Endothelial cell of umbilical vein (primary cell): ENCODE data around the gene GRM5. TPM values are rescaled to one million over a fixed set of nuclear protein-coding genes. Genes with fewer than 3 reads are reported as not detected.
A peak's percentile ranks its signal among the peaks of the same experiment; 100 is the strongest.

Experiments
- BruUV-seq: library from RNA; stranded (reverse); fragments of 400-500 nt; replicated peaks from 2 replicates; lab custom pipeline; 2021; lab: Mats Ljungman, UMichigan
- CTCF ChIA-PET: fragments of 300-600, 350-600 bp; sonication (Branson Sonifier 250); formaldehyde crosslinking; loops from one replicate; lab custom pipeline; 2021; ENCODE audit warnings: antibody characterized with exemption, inconsistent platforms; lab: Charles Lee
- POLR2A ChIA-PET: fragments of 300-600, 350-600 bp; sonication (Branson Sonifier 250); formaldehyde crosslinking; loops from one replicate; lab custom pipeline; 2021; ENCODE audit warnings: antibody characterized with exemption, inconsistent platforms; lab: Charles Lee
- DNase-seq: peaks from one replicate; pipeline ENCODE4 v3.0.0-alpha.2; 2011; ENCODE audit warnings: low read depth, low spot score
- FAIRE-seq: peaks from 2 replicates; lab custom pipeline; 2011; peaks lifted over from hg19 to GRCh38; lab: Jason Lieb, UNC
- H2AFZ ChIP-seq: 2 replicates; pipeline ENCODE4 v1.6.0; 2012; ENCODE audit warnings: low read depth, low read length, control low read depth, inconsistent platforms
- H3K27ac ChIP-seq: 2 replicates; pipeline ENCODE4 v1.5.1; 2011; ENCODE audit warnings: low read depth, mild to moderate bottlenecking, control low read depth, low read length, moderate library complexity; ENCODE audit not compliant: insufficient read depth
- H3K27me3 ChIP-seq, 2 experiments: 2 replicates each; pipeline versions ENCODE4 v1.6.0 to v1.6.1; 2011; ENCODE audit warnings: low read length in 2 of 2, mixed read lengths in 1 of 2; ENCODE audit not compliant: control insufficient read depth in 2 of 2, insufficient read depth in 2 of 2
- H3K36me3 ChIP-seq, 2 experiments: 2 replicates in 1 of 2; 3 replicates in 1 of 2; pipeline ENCODE4 v1.5.1; 2011; ENCODE audit warnings: low read length in 2 of 2, mild to moderate bottlenecking in 1 of 2, moderate library complexity in 1 of 2; ENCODE audit not compliant: control insufficient read depth in 2 of 2, insufficient read depth in 2 of 2; ENCODE audit errors: extremely low read depth in 1 of 2
- H3K4me1 ChIP-seq: 3 replicates; pipeline ENCODE4 v1.5.1; 2011; ENCODE audit warnings: mild to moderate bottlenecking, low read length; ENCODE audit not compliant: control insufficient read depth, insufficient read depth; ENCODE audit errors: extremely low read depth
- H3K4me2 ChIP-seq: 2 replicates; pipeline ENCODE4 v1.6.1; 2011; ENCODE audit warnings: low read length, control low read depth, mixed read lengths; ENCODE audit not compliant: insufficient read depth
- H3K4me3 ChIP-seq, 3 experiments: fragments of 200-600 bp in 1 of 3; sonication (generic), shearing (Covaris generic) in 1 of 3; replicated peaks in 1 of 3; 2 replicates each; pipeline ENCODE4 v1.5.1; 2011 to 2016; ENCODE audit warnings: control low read depth in 3 of 3, low read length in 3 of 3, mild to moderate bottlenecking in 2 of 3, inconsistent platforms in 1 of 3, low read depth in 1 of 3, moderate library complexity in 1 of 3; ENCODE audit not compliant: insufficient read depth in 1 of 3
- H3K79me2 ChIP-seq: 2 replicates; pipeline ENCODE4 v1.6.0; 2012; ENCODE audit warnings: low read length, inconsistent platforms; ENCODE audit not compliant: control insufficient read depth, insufficient read depth
- H3K9ac ChIP-seq: replicated peaks from 2 replicates; pipeline ENCODE3; 2011; ENCODE audit warnings: low read length, control low read depth; ENCODE audit not compliant: insufficient read depth; ENCODE audit errors: extremely low read depth
- H3K9me1 ChIP-seq: replicated peaks from 3 replicates; pipeline ENCODE4 v1.6.0; 2011; ENCODE audit warnings: mild to moderate bottlenecking, low read length; ENCODE audit not compliant: control insufficient read depth, insufficient read depth; ENCODE audit errors: extremely low read depth
- H3K9me3 ChIP-seq: replicated peaks from 2 replicates; pipeline ENCODE4 v1.5.1; 2012; ENCODE audit warnings: low read length, inconsistent platforms; ENCODE audit not compliant: control insufficient read depth, insufficient read depth
- H4K20me1 ChIP-seq: replicated peaks from 2 replicates; pipeline ENCODE3; 2011; ENCODE audit warnings: mild to moderate bottlenecking, low read length; ENCODE audit not compliant: control insufficient read depth, insufficient read depth; ENCODE audit errors: extremely low read depth
- EZH2 ChIP-seq: IDR thresholded peaks from 2 replicates; pipeline ENCODE4 v1.6.1; 2012; ENCODE audit warnings: borderline replicate concordance, low read depth, mild to moderate bottlenecking, moderate library complexity, low read length, inconsistent platforms; ENCODE audit not compliant: severe bottlenecking
- FOS ChIP-seq: IDR thresholded peaks from 2 replicates; pipeline ENCODE4 v1.6.1; 2011; ENCODE audit warnings: mild to moderate bottlenecking, low read length, moderate library complexity, borderline replicate concordance; ENCODE audit not compliant: insufficient read depth
- GATA2 ChIP-seq: IDR thresholded peaks from 2 replicates; pipeline ENCODE4 v1.7.0; 2011; ENCODE audit warnings: low read depth, mild to moderate bottlenecking, moderate library complexity, mixed read lengths, low read length; ENCODE audit not compliant: insufficient read length, insufficient read depth
- JUN ChIP-seq: IDR thresholded peaks from 2 replicates; pipeline ENCODE4 v1.6.1; 2011; ENCODE audit warnings: borderline replicate concordance, low read depth; ENCODE audit not compliant: insufficient read length, insufficient read depth
- MAX ChIP-seq: IDR thresholded peaks from 2 replicates; pipeline ENCODE4 v1.6.1; 2011; ENCODE audit not compliant: insufficient read depth, insufficient read length
- MYC ChIP-seq: IDR thresholded peaks from one replicate; pipeline ENCODE4 v1.6.1; 2011; ENCODE audit warnings: mild to moderate bottlenecking, low read depth, low read length
- POLR2AphosphoS5 ChIP-seq: IDR thresholded peaks from 2 replicates; pipeline ENCODE4 v1.6.1; 2012; ENCODE audit warnings: low read depth, mild to moderate bottlenecking, control low read depth, low read length, moderate library complexity; ENCODE audit not compliant: insufficient read depth
- dilution Hi-C: fragments of 300-500 bp; cut with MboI; formaldehyde crosslinking; loops from one replicate; pipeline ENCODE4 v1.15.0; 2019; ENCODE audit warnings: low sequenced_read_pairs; ENCODE audit not compliant: extremely low pct_ligation_motif_present
- intact Hi-C: fragments of 100-400 bp; cut with micrococcal nuclease; formaldehyde crosslinking; loops from one replicate; pipeline ENCODE4 v1.10.0; 2022
- polyA plus RNA-seq, 4 experiments: library from polyadenylated mRNA; depleted of rRNA in 3 of 4; stranded (reverse) in 3 of 4; unstranded in 1 of 4; fragments of >200 nt; gene quantifications; 2 replicates each; pipeline versions ENCODE4 v1.2.1 to v1.2.3, GENCODE V29; 2011 to 2012; ENCODE audit warnings: missing spikeins in 1 of 4
- total RNA-seq: library from RNA; stranded (reverse); gene quantifications from 2 replicates; pipeline ENCODE4 v1.2.3, GENCODE V29; 2021

Gene GRM5
- total and polyA plus RNA-seq, 2 donors (not counting 3 experiments of a cell fraction or from before 2014, with no cell fraction given), result 0.10 to 0.11 TPM

- H3K4me3 ChIP-seq, result no peak overlapping the region
- intact Hi-C loops, result no loop called here
- no peaks in the 10 kb centered on the region for H3K36me3 ChIP-seq
- H3K9me1 ChIP-seq, result no peaks in the 10 kb centered on the region
- no peak for FAIRE-seq
- no peaks in the 10 kb centered on the region for H4K20me1 ChIP-seq
- peak overlapping the region; percentile 97 for H2AFZ ChIP-seq
- H3K27me3 ChIP-seq, result no peaks in the 10 kb centered on the region
- BruUV-seq, result no TSS peak
- dilution Hi-C loops, result no loop called here
- POLR2A ChIA-PET, result no interaction called here
- DNase-seq, result peak; percentile 78
- TF ChIP-seq MAX (no peak), GATA2 (no peak)
- CTCF ChIA-PET, result interaction anchor here (0.8 to 1.6 kb wide), 6 partner anchors 15 to 560 kb away, joined by 3 to 5 read pairs (median 4); no protein-coding TSS in a partner anchor
- peak overlapping the region; percentile 40 for H3K4me2 ChIP-seq
- H3K27ac ChIP-seq, result peak overlapping the region; percentile 36
- H3K9me3 ChIP-seq, result no peaks in the 10 kb centered on the region
- H3K9ac ChIP-seq, result no peak overlapping the region
- peaks cover 14% of the 10 kb centered on the region for H3K4me1 ChIP-seq
- H3K79me2 ChIP-seq, result no peaks in the 10 kb centered on the region
Measured at GRCh38 chr11:88575916-88576315, 489.9 kb downstream of the GRM5 start.

GRCh38 chr11:88569342-88569741 is 496.4 kb downstream of the GRM5 start:
- intact Hi-C loops, result no loop called here
- TF ChIP-seq FOS (peak; percentile 72), JUN (peak; percentile 27), MYC (no peak), EZH2 (no peak), GATA2 (no peak), POLR2AphosphoS5 (no peak)

More at GRCh38 chr11:88569342-88569741, 496.4 kb downstream of the GRM5 start:
- Histone ChIP-seq H3K9me3 (no peaks in the 10 kb centered on the region), H3K79me2 (no peaks in the 10 kb centered on the region), H3K36me3 (no peaks in the 10 kb centered on the region), H4K20me1 (no peaks in the 10 kb centered on the region), H3K9ac (no peak overlapping the region), H3K4me1 (peaks cover 8% of the 10 kb centered on the region), H3K9me1 (no peaks in the 10 kb centered on the region), H2AFZ (peak overlapping the region; percentile 68), H3K27me3 (no peaks in the 10 kb centered on the region), H3K4me2 (peak overlapping the region; percentile 45), H3K4me3 (no peak overlapping the region), H3K27ac (no peak overlapping the region)
- BruUV-seq, result no TSS peak
- FAIRE-seq (peak; percentile 80), DNase-seq (peak; percentile 82)
- POLR2A ChIA-PET, result no interaction called here
- dilution Hi-C loops, result no loop called here
- CTCF ChIA-PET, result interaction anchor here (1.0 to 2.2 kb wide), 6 partner anchors 10 to 84 kb away, joined by 3 to 12 read pairs (median 4); no protein-coding TSS in a partner anchor
